ENCODE results near the gene GABARAP.

DNA sequence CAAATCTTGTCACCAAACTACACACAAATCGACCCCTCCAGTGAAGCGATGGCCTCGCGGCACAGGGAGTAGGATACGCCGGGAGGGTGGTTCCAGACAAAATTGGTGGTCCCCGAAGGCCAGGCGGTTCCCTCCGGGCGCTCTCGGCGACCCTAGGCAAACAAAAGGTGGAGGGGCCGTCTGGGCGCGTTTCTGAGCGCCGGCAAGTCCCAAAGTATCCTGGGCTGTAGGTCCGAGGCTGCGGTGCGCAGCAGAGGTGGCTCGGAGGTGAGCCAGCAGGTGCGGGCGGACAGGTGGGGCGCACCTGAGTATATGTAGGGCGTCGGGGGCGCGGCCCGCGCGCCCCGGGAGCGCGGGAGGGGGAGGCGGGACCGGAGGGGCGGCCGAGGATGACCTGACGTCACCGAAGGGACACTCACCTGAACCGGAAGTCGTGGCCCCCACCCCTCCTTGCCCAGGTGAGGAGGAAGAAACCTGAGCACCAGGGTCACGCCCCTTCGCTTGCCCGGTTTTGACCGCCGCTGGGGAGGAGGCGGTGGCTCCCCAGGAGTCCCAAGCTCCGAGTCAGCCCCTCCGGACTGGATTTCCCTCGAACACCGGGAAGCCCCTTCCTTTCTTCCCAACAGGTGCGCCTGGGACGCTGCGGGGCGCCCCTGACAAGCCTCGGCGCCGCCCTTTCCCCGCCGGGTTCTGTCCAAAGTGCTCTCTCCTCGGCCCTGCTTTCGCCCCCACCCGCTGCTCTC is 20.1 kb upstream of the GABARAP start, which contains the start of gene CLDN7:
- TF ChIP-seq, protein P1, sequence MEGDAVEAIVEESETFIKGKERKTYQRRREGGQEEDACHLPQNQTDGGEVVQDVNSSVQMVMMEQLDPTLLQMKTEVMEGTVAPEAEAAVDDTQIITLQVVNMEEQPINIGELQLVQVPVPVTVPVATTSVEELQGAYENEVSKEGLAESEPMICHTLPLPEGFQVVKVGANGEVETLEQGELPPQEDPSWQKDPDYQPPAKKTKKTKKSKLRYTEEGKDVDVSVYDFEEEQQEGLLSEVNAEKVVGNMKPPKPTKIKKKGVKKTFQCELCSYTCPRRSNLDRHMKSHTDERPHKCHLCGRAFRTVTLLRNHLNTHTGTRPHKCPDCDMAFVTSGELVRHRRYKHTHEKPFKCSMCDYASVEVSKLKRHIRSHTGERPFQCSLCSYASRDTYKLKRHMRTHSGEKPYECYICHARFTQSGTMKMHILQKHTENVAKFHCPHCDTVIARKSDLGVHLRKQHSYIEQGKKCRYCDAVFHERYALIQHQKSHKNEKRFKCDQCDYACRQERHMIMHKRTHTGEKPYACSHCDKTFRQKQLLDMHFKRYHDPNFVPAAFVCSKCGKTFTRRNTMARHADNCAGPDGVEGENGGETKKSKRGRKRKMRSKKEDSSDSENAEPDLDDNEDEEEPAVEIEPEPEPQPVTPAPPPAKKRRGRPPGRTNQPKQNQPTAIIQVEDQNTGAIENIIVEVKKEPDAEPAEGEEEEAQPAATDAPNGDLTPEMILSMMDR (IDR thresholded peaks at IDR 0.05): no peak
- no peak for TF ChIP-seq EZH2 (IDR thresholded peaks at IDR 0.05; ENCODE audit: borderline replicate concordance, insufficient read depth, low read depth, low read length, poor library complexity, severe bottlenecking)

All from B cell (primary cell).